MM.1S (cell line): ENCODE data around the gene PCSK1.

Experiments
- DNase-seq: peaks from one replicate; pipeline ENCODE4 v3.0.0-alpha.2; 2015
- H2AFZ ChIP-seq: fragments of 300-600 bp; sonication (generic); 2 replicates; pipeline ENCODE4 v1.6.0; 2016; ENCODE audit warnings: antibody characterized with exemption, low read length
- H3F3A ChIP-seq: fragments of 300-600 bp; sonication (generic); 2 replicates; pipeline ENCODE4 v1.6.1; 2016; ENCODE audit warnings: mild to moderate bottlenecking, antibody characterized with exemption, low read length, moderate library complexity, mixed read lengths; ENCODE audit not compliant: insufficient read depth
- H3K27ac ChIP-seq: fragments of 300-600 bp; sonication (generic); 2 replicates; pipeline ENCODE4 v1.5.1; 2016; ENCODE audit warnings: mild to moderate bottlenecking, low read length
- H3K27me3 ChIP-seq: fragments of 300-600 bp; sonication (generic); replicated peaks from 2 replicates; pipeline ENCODE4 v1.6.0; 2016; ENCODE audit warnings: low read length; ENCODE audit not compliant: insufficient read depth
- H3K36me3 ChIP-seq: fragments of 300-600 bp; sonication (generic); replicated peaks from 2 replicates; pipeline ENCODE4 v1.6.1; 2016; ENCODE audit warnings: mild to moderate bottlenecking, low read length, mixed read lengths; ENCODE audit not compliant: insufficient read depth
- H3K4me1 ChIP-seq: fragments of 300-600 bp; sonication (generic); 2 replicates; pipeline ENCODE4 v1.6.1; 2016; ENCODE audit warnings: low read length, mixed read lengths
- H3K4me2 ChIP-seq: fragments of 300-600 bp; sonication (generic); 2 replicates; pipeline ENCODE4 v1.6.0; 2016; ENCODE audit warnings: low read depth, low read length
- H3K4me3 ChIP-seq: fragments of 300-600 bp; sonication (generic); 2 replicates; pipeline ENCODE4 v1.5.1; 2016; ENCODE audit warnings: low read length, mixed read lengths
- H3K79me2 ChIP-seq: fragments of 300-600 bp; sonication (generic); 2 replicates; pipeline ENCODE4 v1.6.1; 2016; ENCODE audit warnings: mixed run types, low read length, mixed read lengths
- H3K9ac ChIP-seq: fragments of 300-600 bp; sonication (generic); 2 replicates; pipeline ENCODE4 v1.6.1; 2016; ENCODE audit warnings: low read length, mixed read lengths
- H3K9me2 ChIP-seq: fragments of 300-600 bp; sonication (generic); replicated peaks from 2 replicates; pipeline ENCODE4 v1.6.1; 2016; ENCODE audit warnings: mild to moderate bottlenecking, low read length, mixed read lengths; ENCODE audit not compliant: insufficient read depth
- H3K9me3 ChIP-seq: fragments of 300-600 bp; sonication (generic); replicated peaks from 2 replicates; pipeline ENCODE4 v1.6.1; 2016; ENCODE audit warnings: mild to moderate bottlenecking, low read length, mixed read lengths; ENCODE audit not compliant: insufficient read depth
- H4K20me1 ChIP-seq: fragments of 300-600 bp; sonication (generic); 2 replicates; pipeline ENCODE4 v1.6.1; 2016; ENCODE audit warnings: mild to moderate bottlenecking, low read length, moderate library complexity, mixed read lengths; ENCODE audit not compliant: insufficient read depth
- CTCF ChIP-seq: fragments of 300-600 bp; sonication (generic); IDR thresholded peaks from 2 replicates; pipeline ENCODE4 v1.5.1; 2016; ENCODE audit warnings: antibody characterized with exemption, low read length, mixed read lengths
- EZH2 ChIP-seq: fragments of 300-600 bp; sonication (generic); optimal IDR thresholded peaks from 2 replicates; pipeline ENCODE3; 2017; ENCODE audit warnings: low read depth, mild to moderate bottlenecking, antibody characterized with exemption, low read length, mixed read lengths
- EZH2phosphoT487 ChIP-seq: fragments of 300-600 bp; sonication (generic); IDR thresholded peaks from 2 replicates; pipeline ENCODE4 v1.6.1; 2018; ENCODE audit warnings: antibody characterized with exemption, low read length

PCSK1 gene

GRCh38 chr5:96347502-96348292 lies 85.4 kb downstream of the PCSK1 start:
- TF ChIP-seq EZH2phosphoT487 (no peak), CTCF (no peak), EZH2 (no peak)
- Histone ChIP-seq H3K4me2 (no peak overlapping the region), H3F3A (no peaks in the 10 kb centered on the region), H3K4me1 (peaks cover 27% of the 10 kb centered on the region), H3K27ac (no peak overlapping the region), H3K36me3 (no peaks in the 10 kb centered on the region), H3K27me3 (no peaks in the 10 kb centered on the region), H3K9me2 (no peaks in the 10 kb centered on the region), H3K9ac (no peak overlapping the region), H3K79me2 (no peaks in the 10 kb centered on the region), H3K4me3 (no peak overlapping the region), H3K9me3 (no peaks in the 10 kb centered on the region), H2AFZ (no peak overlapping the region), H4K20me1 (no peaks in the 10 kb centered on the region)
- DNase-seq = no peak

- Histone ChIP-seq H3K36me3 (no peaks in the 10 kb centered on the region), H4K20me1 (no peaks in the 10 kb centered on the region), H3K79me2 (no peaks in the 10 kb centered on the region), H3K4me3 (no peak overlapping the region), H3K9me3 (no peaks in the 10 kb centered on the region), H3K9ac (no peak overlapping the region), H3K4me2 (no peak overlapping the region), H3K27me3 (no peaks in the 10 kb centered on the region), H3K9me2 (no peaks in the 10 kb centered on the region), H3F3A (no peaks in the 10 kb centered on the region), H2AFZ (no peak overlapping the region), H3K27ac (no peak overlapping the region), H3K4me1 (peaks cover 33% of the 10 kb centered on the region)
- peak; percentile 77 for DNase-seq
- TF ChIP-seq EZH2 = no peak
- no peak for TF ChIP-seq EZH2phosphoT487
- peak; percentile 63 for TF ChIP-seq CTCF
Measured at GRCh38 chr5:96344678-96345577, 88.1 kb downstream of the PCSK1 start.

- Histone ChIP-seq H3K4me1 (peaks cover 51% of the 10 kb centered on the region), H3K4me3 (no peak overlapping the region), H3K9me3 (no peaks in the 10 kb centered on the region), H3F3A (peaks cover 7% of the 10 kb centered on the region), H2AFZ (no peak overlapping the region), H3K27me3 (no peaks in the 10 kb centered on the region), H4K20me1 (no peaks in the 10 kb centered on the region), H3K9ac (no peak overlapping the region), H3K36me3 (no peaks in the 10 kb centered on the region), H3K27ac (no peak overlapping the region), H3K4me2 (no peak overlapping the region), H3K9me2 (no peaks in the 10 kb centered on the region), H3K79me2 (no peaks in the 10 kb centered on the region)
- no peak for DNase-seq
- TF ChIP-seq CTCF = no peak
- no peak for TF ChIP-seq EZH2
- TF ChIP-seq EZH2phosphoT487 = no peak
Measured at GRCh38 chr5:96343094-96343493, 90.0 kb downstream of the PCSK1 start.
